Fibroblast of pulmonary artery (primary cell): ENCODE results near the gene PDZD7.

ENCODE experiments used
- DNase-seq: peaks from one replicate; pipeline ENCODE4 v3.0.0-alpha.2; 2010; ENCODE audit warnings: low read depth
- H3K4me3 ChIP-seq: replicated peaks from 2 replicates; pipeline ENCODE4 v1.5.1; 2011; ENCODE audit warnings: low read depth, mild to moderate bottlenecking, control low read depth, low read length, moderate library complexity
- CTCF ChIP-seq: IDR thresholded peaks from 2 replicates; pipeline ENCODE4 v1.5.1; 2011; ENCODE audit warnings: mild to moderate bottlenecking, control low read depth, low read length, inconsistent platforms; ENCODE audit errors: missing control alignments

Gene PDZD7

GRCh38 chr10:100966887-100967286 lies 64.0 kb downstream of the PDZD7 start:
- TF ChIP-seq CTCF = no peak
- H3K4me3 ChIP-seq = no peak overlapping the region
- no peak for DNase-seq

GRCh38 chr10:100965820-100966219 lies 65.1 kb downstream of the PDZD7 start:
- DNase-seq = no peak
- no peak overlapping the region for H3K4me3 ChIP-seq
- no peak for TF ChIP-seq CTCF

GRCh38 chr10:100963826-100964225 lies 67.1 kb downstream of the PDZD7 start:
- TF ChIP-seq CTCF = no peak
- no peak for DNase-seq
- H3K4me3 ChIP-seq = no peak overlapping the region

- TF ChIP-seq CTCF = no peak
- no peak for DNase-seq
- no peak overlapping the region for H3K4me3 ChIP-seq
Observed at GRCh38 chr10:100962351-100963080, 68.4 kb downstream of the PDZD7 start.

- H3K4me3 ChIP-seq = no peak overlapping the region
- TF ChIP-seq CTCF = no peak
- DNase-seq = no peak
Observed at GRCh38 chr10:100960251-100960650, 70.7 kb downstream of the PDZD7 start.
